Femur (tissue), 1 donor: ENCODE measurements around the gene GRM3.

Source experiments
- DNase-seq: peaks from one replicate; pipeline ENCODE4 v3.0.0-alpha.2; 2017

The GRM3 gene

DNA sequence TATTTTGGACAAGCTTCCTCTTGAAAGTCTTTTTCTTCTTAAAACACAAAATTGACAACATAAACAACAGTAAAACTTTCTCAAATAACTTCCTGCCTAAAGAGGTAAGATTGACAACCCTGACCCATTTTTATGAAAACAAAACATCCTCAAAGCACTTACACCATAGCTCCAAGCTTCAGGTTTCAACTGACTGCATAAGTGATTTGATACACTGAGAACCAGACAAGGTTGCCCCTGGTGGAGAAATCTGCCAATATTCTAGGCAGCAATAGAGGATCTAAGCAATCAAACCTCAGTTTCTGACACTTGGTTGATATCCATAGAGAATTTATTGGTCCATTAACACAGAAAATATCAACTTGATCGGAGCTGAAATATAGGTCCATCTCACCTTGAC lies 267.9 kb downstream of the GRM3 start:
- DNase-seq, result no peak

DNA sequence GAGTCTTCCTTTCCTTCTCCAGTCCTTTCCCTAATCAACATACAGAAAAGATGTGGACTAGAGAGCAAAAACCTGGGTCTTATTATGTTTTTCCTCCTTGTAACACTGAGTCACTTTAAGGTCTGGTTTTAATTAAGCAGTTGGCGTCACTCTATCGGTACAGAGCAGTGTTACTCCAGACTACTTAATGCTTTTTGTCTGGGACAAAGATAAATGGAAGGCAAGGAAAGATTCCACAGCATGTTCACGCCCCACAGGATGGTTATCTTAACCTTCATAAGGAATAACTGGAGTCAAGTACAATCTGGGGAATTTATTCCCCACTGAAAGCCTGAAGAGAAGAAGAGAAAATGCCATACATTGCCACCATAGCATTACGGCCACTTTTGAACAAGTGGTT lies 270.0 kb downstream of the GRM3 start:
- DNase-seq, result no peak
